ENCODE data around the gene RAP1GDS1. TPM values are rescaled to one million over a fixed set of nuclear protein-coding genes. Genes with fewer than 3 reads are reported as not detected.

The RAP1GDS1 gene
- total and polyA plus RNA-seq, 4 donors, result 11.2 to 19.4 (median 16.0) TPM

- H3K36me3 ChIP-seq (ENCODE audit: control insufficient read depth in 4 of 4, insufficient read depth in 3 of 4, low read depth in 1 of 4, low read length in 3 of 4), result peaks cover 0 to 1% (median 0%) of the 10 kb centered on the region in 4 donors
- no peak overlapping the region for H3K27ac ChIP-seq (ENCODE audit: low read depth in 1 of 2, low read length in 2 of 2)
- H3K9ac ChIP-seq (ENCODE audit: low read depth in 1 of 2, low read length in 2 of 2), result no peak overlapping the region
- 95% methylated on average over 5 of the region's 5 CpGs for WGBS
- no peaks in the 10 kb centered on the region for H3K9me3 ChIP-seq (ENCODE audit: control insufficient read depth in 4 of 4, low read length in 3 of 4)
- H3K4me3 ChIP-seq (ENCODE audit: low read depth in 1 of 3, low read length in 3 of 3), result no peak overlapping the region
- no peaks in the 10 kb centered on the region for H3K27me3 ChIP-seq (ENCODE audit: control insufficient read depth in 4 of 4, insufficient read depth in 4 of 4, low read length in 3 of 4)
- no peak for DNase-seq (ENCODE audit: low spot score)
- TF ChIP-seq HNF4A (conservative IDR thresholded peaks at IDR 0.05) (no peak), FOXA1 (IDR thresholded peaks at IDR 0.05) (no peak), CTCF (IDR thresholded peaks at IDR 0.05; ENCODE audit: low read depth, low read length, missing input control) (no peak), EGR1 (IDR thresholded peaks at IDR 0.05; ENCODE audit: low read depth in 2 of 2) (no peak), REST (IDR thresholded peaks at IDR 0.05) (no peak)
- H3K4me1 ChIP-seq (ENCODE audit: control insufficient read depth in 4 of 4, insufficient read depth in 4 of 4, low read length in 3 of 4), result no peaks in the 10 kb centered on the region
These were observed 113.5 kb downstream of the RAP1GDS1 start for GRCh38 chr4:98374643-98375042.

GRCh38 chr4:98377559-98377958 lies 116.4 kb downstream of the RAP1GDS1 start:
- 75% methylated on average over 1 of the region's 1 CpG for WGBS
- Histone ChIP-seq H3K27me3 (ENCODE audit: control insufficient read depth in 4 of 4, insufficient read depth in 4 of 4, low read length in 3 of 4) (no peaks in the 10 kb centered on the region), H3K9ac (ENCODE audit: low read depth in 1 of 2, low read length in 2 of 2) (no peak overlapping the region), H3K36me3 (ENCODE audit: control insufficient read depth in 4 of 4, insufficient read depth in 3 of 4, low read depth in 1 of 4, low read length in 3 of 4) (no peaks in the 10 kb centered on the region), H3K9me3 (ENCODE audit: control insufficient read depth in 4 of 4, low read length in 3 of 4) (no peaks in the 10 kb centered on the region), H3K27ac (ENCODE audit: low read depth in 1 of 2, low read length in 2 of 2) (no peak overlapping the region), H3K4me3 (ENCODE audit: low read depth in 1 of 3, low read length in 3 of 3) (no peak overlapping the region), H3K4me1 (ENCODE audit: control insufficient read depth in 4 of 4, insufficient read depth in 4 of 4, low read length in 3 of 4) (peaks cover 0 to 3% (median 0%) of the 10 kb centered on the region in 4 donors)
- DNase-seq (ENCODE audit: low spot score), result no peak
- TF ChIP-seq HNF4A (conservative IDR thresholded peaks at IDR 0.05) (no peak), TAF1 (conservative IDR thresholded peaks at IDR 0.05) (no peak), HNF4G (IDR thresholded peaks at IDR 0.05) (no peak), RAD21 (IDR thresholded peaks at IDR 0.05) (no peak), JUND (IDR thresholded peaks at IDR 0.05) (no peak), SP1 (IDR thresholded peaks at IDR 0.05) (no peak), GABPA (IDR thresholded peaks at IDR 0.05 in 1 of 2, conservative IDR thresholded peaks at IDR 0.05 in 1 of 2) (no peak), ATF3 (IDR thresholded peaks at IDR 0.05) (no peak), EGR1 (IDR thresholded peaks at IDR 0.05; ENCODE audit: low read depth in 2 of 2) (no peak), FOXA2 (IDR thresholded peaks at IDR 0.05) (no peak), RXRA (IDR thresholded peaks at IDR 0.05) (no peak), FOXA1 (IDR thresholded peaks at IDR 0.05) (no peak), CTCF (IDR thresholded peaks at IDR 0.05; ENCODE audit: low read depth, low read length, missing input control) (no peak), MAX (IDR thresholded peaks at IDR 0.05) (no peak), ZBTB33 (IDR thresholded peaks at IDR 0.05) (no peak), REST (IDR thresholded peaks at IDR 0.05) (no peak), NR2F2 (IDR thresholded peaks at IDR 0.05) (no peak)
